ENCODE measurements around the gene RGS16.

The RGS16 gene

DNA sequence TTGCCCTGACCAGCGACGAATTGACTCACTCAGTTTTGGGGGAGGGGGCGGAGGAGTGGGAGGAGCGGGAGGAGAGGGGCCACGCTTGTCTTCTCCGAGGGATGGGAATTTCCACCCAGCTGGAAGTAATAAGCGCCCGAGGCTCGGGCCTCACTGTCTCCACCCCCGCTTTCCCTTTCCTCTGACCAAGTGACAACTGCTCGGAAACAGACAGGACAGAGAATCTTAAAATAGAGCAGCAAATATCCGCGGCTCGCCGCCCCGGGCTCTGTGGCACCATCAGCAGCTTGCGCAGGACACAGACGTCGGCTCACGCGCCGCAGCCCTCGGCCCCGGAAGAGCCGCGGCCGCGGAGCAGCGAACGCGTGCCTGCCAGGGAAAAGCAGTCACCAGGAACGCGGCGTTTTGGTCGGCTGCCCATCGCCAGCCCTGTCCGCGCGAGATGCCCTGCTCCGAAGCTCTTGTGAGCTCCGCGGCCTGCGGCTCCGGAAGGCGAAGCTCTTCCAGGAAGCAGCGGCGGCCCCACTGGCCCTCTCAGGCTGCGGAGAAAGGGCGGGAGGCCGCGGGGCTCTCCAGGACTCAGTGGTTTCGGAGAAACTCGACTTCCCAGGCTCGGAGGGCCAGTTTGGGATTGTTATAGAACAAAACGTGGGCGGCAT, 10.7 kb upstream of the RGS16 start:
- DNase-seq (ENCODE audit: low read depth in 1 of 2, low spot score in 1 of 2): peak; percentile 44 to 52
- H3K27ac ChIP-seq (replicated peaks): 0 out of 2 replicates have a peak overlapping the region, but pooled peaks have one; percentile 12
- H3K27me3 ChIP-seq (ENCODE audit: insufficient read depth, poor library complexity, severe bottlenecking): no peaks in the 10 kb centered on the region
- TF ChIP-seq GABPA (IDR thresholded peaks at IDR 0.05; ENCODE audit: low read depth) (no peak), POLR2AphosphoS5 (IDR thresholded peaks at IDR 0.05; ENCODE audit: low read depth) (peak; percentile 43; the same call in 1 of the 2 replicates), SPI1 (IDR thresholded peaks at IDR 0.05; ENCODE audit: borderline replicate concordance, low read depth) (no peak), REST (IDR thresholded peaks at IDR 0.05; ENCODE audit: insufficient replicate concordance, low read depth) (no peak)
- peak overlapping the region; percentile 39 for H3K4me3 ChIP-seq (replicated peaks; ENCODE audit: insufficient read depth, low read length)

DNA sequence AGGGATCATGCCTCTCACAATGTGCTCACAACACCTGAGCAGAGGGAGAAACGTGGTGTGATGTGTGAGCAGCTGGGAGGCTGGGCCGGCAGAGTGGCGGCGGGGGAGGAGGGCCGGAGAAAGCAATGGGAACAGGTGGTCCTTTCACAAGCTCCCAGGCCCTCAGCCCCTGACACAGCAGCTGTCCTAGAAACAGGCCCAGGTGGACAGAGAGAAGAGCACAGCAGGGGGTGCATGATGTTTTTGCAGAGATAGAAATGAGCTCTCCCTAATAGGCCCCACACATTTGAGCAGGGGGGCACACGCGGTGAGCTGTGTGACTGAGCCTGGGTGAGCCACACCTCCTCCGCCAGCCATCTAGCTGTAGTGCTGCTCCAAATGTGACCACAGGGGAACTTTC, 7.6 kb upstream of the RGS16 start:
- Histone ChIP-seq H3K27ac (replicated peaks) (no peak overlapping the region), H3K4me3 (replicated peaks; ENCODE audit: insufficient read depth, low read length) (no peak overlapping the region), H3K27me3 (ENCODE audit: insufficient read depth, poor library complexity, severe bottlenecking) (no peaks in the 10 kb centered on the region)
- DNase-seq (ENCODE audit: low read depth in 1 of 2, low spot score in 1 of 2): no peak
- no peak for TF ChIP-seq CTCF (IDR thresholded peaks at IDR 0.05; ENCODE audit: insufficient read depth, low read length)
- TF ChIP-seq REST (IDR thresholded peaks at IDR 0.05; ENCODE audit: insufficient replicate concordance, low read depth): no peak
- no peak for TF ChIP-seq GABPA (IDR thresholded peaks at IDR 0.05; ENCODE audit: low read depth)
- TF ChIP-seq POLR2AphosphoS5 (IDR thresholded peaks at IDR 0.05; ENCODE audit: low read depth): no peak
- no peak for TF ChIP-seq SPI1 (IDR thresholded peaks at IDR 0.05; ENCODE audit: borderline replicate concordance, low read depth)

GRCh38 chr1:182611326-182611725, 7.1 kb upstream of the RGS16 start:
- Histone ChIP-seq H3K27ac (replicated peaks) (no peak overlapping the region), H3K27me3 (ENCODE audit: insufficient read depth, poor library complexity, severe bottlenecking) (no peaks in the 10 kb centered on the region), H3K4me3 (replicated peaks; ENCODE audit: insufficient read depth, low read length) (no peak overlapping the region)
- no peak for DNase-seq (ENCODE audit: low read depth in 1 of 2, low spot score in 1 of 2)
- no peak for TF ChIP-seq CTCF (IDR thresholded peaks at IDR 0.05; ENCODE audit: insufficient read depth, low read length)
- no peak for TF ChIP-seq REST (IDR thresholded peaks at IDR 0.05; ENCODE audit: insufficient replicate concordance, low read depth)
